ENCODE measurements around the gene HIVEP2. TPM values are rescaled to one million over a fixed set of nuclear protein-coding genes. Genes with fewer than 3 reads are reported as not detected.

Gene HIVEP2
- total RNA-seq, 1 experiment from 2014 or later, result 4.2 TPM

DNA sequence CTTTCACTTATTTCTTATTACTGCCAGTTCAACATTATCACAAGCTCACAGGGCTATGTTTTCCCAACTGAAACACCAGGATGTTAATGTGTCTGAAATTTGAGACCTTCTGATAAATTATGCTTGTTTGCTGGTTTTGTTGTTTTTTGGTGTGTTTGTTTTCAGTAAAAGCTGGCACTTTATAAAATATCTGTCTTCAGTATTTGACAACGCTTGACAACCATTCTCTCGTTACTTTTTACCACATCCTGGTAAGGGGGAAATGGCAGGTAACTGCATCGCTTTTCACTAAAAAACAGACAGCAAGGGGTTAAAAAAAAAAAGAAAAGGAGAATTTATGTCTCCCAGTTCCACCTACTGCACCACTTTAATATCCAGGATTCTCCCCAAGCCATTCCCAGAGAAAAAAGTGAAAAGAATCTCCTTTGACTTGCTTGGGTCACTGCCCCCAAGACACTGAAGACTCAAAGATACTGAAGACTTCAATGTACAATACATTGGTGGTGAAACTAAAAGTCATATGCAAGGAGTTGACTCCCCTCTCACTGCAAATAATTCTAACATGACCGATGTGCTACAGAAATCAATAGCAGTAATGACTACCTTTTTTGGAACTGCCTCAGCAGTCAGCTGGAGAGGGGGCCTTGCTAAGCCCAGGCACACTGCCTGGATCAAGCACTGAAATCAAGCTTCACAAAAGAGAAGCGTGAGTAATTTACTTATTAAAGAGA is 88.9 kb downstream of the HIVEP2 start:
- Histone ChIP-seq H4K20me1 (ENCODE audit: control insufficient read depth, insufficient read depth, insufficient read length) (no peaks in the 10 kb centered on the region), H2BK20ac (ENCODE audit: low read depth, low read length, poor library complexity, severe bottlenecking) (no peak overlapping the region), H3K79me2 (ENCODE audit: insufficient read depth, low read length) (no peaks in the 10 kb centered on the region), H4K8ac (replicated peaks; ENCODE audit: insufficient read length, low read depth, low read length) (no peak overlapping the region), H3K23ac (ENCODE audit: insufficient read length, low read depth, low read length) (no peak overlapping the region), H3K4ac (ENCODE audit: low read depth, low read length) (no peak overlapping the region), H3K4me1 (ENCODE audit: insufficient read depth, low read length) (peaks cover 8% of the 10 kb centered on the region), H3K56ac (ENCODE audit: insufficient read length, low read depth, low read length) (no peak overlapping the region), H4K5ac (ENCODE audit: insufficient read length, low read depth, low read length) (no peak overlapping the region), H3K23me2 (ENCODE audit: insufficient read length, low read depth, low read length, poor library complexity, severe bottlenecking) (no peaks in the 10 kb centered on the region), H3K4me2 (ENCODE audit: insufficient read depth, insufficient read length, low read length) (no peak overlapping the region), H3K14ac (ENCODE audit: insufficient read depth, low read length) (no peak overlapping the region), H2BK5ac (ENCODE audit: insufficient read length, low read length) (no peak overlapping the region), H3K27me3 (ENCODE audit: insufficient read depth, low read length) (no peaks in the 10 kb centered on the region), H2BK120ac (ENCODE audit: low read depth, low read length, poor library complexity, severe bottlenecking) (no peak overlapping the region), H3T11ph (ENCODE audit: low read length) (no peak overlapping the region), H4K91ac (ENCODE audit: insufficient read length, low read depth, low read length) (no peak overlapping the region), H3K79me1 (ENCODE audit: insufficient read depth, low read depth, low read length, poor library complexity, severe bottlenecking) (no peaks in the 10 kb centered on the region), H2AFZ (ENCODE audit: low read length) (no peak overlapping the region), H2AK5ac (ENCODE audit: insufficient read length, low read length) (no peak overlapping the region), H3K18ac (ENCODE audit: insufficient read length, low read depth, low read length) (no peak overlapping the region), H3K27ac (ENCODE audit: insufficient read length, low read depth, low read length) (no peak overlapping the region), H3K9ac (ENCODE audit: extremely low read depth, insufficient read length, low read length) (no peak overlapping the region), H2BK12ac (ENCODE audit: insufficient read length, low read depth, low read length) (no peak overlapping the region), H2BK15ac (ENCODE audit: low read depth, low read length) (no peak overlapping the region), H3K9me3 (ENCODE audit: control insufficient read depth, low read depth, low read length) (no peaks in the 10 kb centered on the region)
- Mint-ChIP-seq H3K9me3 (peaks cover 0 to 3% of the 10 kb centered on the region in 2 experiments; a peak in 2 of 5 replicates), H3K27me3 (ENCODE audit: low read depth) (no peaks in the 10 kb centered on the region), H3K36me3 (ENCODE audit: insufficient read depth in 1 of 3, low read depth in 3 of 3) (peaks cover 3 to 10% (median 8%) of the 10 kb centered on the region in 3 experiments; a peak in 5 of 7 replicates), H3K4me1 (peaks cover 45 to 47% of the 10 kb centered on the region in 2 experiments), H3K27ac (no peak overlapping the region), H3K4me3 (no peak overlapping the region)
- no peak for DNase-seq
- no CpG with 5 or more reads among the region's 5 CpGs for WGBS (ENCODE audit: extremely low coverage, insufficient read length, low lambda C conversion rate)
- TF ChIP-seq, protein P1, sequence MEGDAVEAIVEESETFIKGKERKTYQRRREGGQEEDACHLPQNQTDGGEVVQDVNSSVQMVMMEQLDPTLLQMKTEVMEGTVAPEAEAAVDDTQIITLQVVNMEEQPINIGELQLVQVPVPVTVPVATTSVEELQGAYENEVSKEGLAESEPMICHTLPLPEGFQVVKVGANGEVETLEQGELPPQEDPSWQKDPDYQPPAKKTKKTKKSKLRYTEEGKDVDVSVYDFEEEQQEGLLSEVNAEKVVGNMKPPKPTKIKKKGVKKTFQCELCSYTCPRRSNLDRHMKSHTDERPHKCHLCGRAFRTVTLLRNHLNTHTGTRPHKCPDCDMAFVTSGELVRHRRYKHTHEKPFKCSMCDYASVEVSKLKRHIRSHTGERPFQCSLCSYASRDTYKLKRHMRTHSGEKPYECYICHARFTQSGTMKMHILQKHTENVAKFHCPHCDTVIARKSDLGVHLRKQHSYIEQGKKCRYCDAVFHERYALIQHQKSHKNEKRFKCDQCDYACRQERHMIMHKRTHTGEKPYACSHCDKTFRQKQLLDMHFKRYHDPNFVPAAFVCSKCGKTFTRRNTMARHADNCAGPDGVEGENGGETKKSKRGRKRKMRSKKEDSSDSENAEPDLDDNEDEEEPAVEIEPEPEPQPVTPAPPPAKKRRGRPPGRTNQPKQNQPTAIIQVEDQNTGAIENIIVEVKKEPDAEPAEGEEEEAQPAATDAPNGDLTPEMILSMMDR (conservative IDR thresholded peaks at IDR 0.05), result no peak
